CD4-positive, alpha-beta T cell treated with Interferon gamma for 1 hour (primary cell): ENCODE measurements around the gene SYPL1.

ENCODE experiments used
- DNase-seq: peaks from one replicate; pipeline ENCODE4 v3.0.0-alpha.2; 2020

Gene SYPL1

DNA sequence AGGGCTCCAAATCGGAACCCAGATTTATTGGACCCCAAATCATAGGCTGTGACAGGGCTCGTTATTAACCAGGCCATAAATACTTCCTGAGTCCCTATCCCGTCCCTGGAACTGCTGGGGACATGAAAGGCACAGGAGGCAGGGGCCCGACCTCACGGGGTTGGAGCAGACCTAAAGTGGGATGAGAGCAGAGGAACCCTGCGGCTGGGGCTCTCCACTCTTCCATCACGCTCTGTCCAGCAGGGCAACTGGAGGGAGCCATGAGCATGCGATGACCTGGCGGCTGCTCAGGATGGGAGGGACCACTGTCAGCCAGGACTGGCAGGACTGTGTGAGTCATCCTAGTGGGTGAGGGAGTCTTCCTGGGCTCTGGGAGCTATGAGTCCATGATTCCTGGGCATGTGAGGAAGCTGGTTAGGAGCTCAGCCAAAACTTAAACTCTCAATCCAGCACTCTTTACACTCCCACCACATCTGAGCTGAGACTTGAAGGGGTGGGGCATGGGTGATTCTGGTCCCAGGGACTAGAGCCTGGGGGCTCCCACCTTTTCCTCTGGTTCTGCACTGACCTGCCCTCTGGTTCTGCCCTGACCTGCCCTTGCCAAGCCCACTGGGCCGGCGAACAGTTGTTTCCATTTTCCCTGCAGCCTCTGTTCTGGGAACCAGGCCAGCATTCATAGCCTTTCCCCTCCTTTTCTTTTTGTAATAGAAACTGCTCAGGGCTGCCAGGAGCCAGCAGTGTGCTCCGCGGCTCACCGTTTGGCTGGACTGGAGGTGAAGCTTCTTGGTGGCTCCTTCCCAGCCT lies 47.1 kb downstream of the SYPL1 start:
- DNase-seq = no peak

DNA sequence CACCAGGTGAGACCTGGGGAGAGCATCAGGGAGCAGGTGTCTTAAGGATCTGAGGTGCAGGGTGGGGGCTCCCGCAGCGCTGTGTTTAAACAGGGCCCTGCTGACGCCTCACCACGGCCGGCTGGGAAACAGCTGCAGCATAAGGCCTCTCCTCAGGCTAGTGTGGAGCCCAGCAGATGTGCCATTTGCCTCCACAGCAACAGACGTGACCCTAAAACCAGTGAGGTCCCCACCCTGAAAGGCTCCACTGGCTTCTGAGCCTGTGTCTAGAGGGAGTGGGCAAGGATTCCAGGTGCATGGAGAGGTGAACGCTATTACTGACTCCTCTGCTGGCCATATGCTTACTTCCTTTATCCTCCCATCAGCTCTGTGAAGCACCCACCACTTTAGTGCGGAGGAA lies 47.8 kb downstream of the SYPL1 start:
- DNase-seq = no peak

DNA sequence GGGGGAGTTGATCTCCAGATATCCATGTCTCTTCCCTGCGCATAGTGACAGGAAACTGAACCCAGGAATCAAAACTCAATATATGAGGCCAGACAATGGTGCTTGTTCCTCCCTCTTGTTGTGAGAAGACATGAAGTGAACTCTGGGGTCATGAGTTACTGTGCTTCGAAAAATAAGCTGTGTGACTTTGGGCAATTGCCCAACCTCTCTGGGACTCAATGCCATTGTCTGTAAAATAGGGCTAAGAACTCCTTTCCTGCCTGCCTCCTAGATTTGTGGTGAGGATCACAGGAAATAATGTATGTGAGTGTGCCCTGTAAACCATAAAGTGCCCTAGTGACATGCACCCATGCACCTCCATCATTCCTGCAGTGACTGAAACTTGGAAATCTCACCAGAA lies 48.4 kb downstream of the SYPL1 start:
- DNase-seq = no peak

DNA sequence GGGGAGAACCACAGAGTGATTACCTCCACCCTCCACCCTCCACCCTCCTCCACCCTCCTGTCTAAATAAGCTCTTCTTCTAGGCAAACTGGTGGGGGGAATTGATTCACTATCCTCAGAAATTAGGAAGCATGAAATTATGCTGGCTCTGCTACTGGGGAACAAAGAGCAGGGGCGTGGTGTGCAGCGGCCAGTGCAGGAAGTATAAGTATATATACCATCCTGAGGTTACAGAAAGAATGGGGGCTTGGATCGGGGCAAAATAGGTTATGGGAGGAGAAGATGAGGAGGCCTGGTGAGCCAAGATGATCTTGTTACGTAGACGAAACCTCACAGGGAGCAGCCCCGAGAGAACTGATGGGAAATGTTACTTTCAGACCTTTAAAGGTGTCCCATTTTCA lies 49.1 kb downstream of the SYPL1 start:
- no peak for DNase-seq

DNA sequence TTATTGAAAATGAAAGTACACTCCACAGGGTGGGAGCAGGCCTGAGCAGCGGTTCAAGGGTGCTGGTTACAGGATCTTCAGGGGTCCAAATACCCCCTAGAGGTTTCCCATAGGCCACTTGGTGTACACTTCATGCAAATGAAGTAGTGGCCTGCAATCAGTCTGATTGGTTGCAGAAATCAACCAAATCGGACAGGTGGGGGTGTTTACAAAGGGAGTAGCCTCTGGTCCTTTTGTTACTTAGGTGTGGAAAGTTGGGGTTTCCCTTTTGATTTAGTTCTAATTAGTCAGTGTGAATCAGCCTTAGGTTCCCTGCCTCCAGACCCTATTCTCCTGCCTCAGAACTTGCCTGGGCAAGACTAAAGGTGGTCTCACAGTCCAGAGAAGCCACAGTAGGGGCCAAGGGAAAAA lies 49.6 kb downstream of the SYPL1 start:
- DNase-seq = no peak

DNA sequence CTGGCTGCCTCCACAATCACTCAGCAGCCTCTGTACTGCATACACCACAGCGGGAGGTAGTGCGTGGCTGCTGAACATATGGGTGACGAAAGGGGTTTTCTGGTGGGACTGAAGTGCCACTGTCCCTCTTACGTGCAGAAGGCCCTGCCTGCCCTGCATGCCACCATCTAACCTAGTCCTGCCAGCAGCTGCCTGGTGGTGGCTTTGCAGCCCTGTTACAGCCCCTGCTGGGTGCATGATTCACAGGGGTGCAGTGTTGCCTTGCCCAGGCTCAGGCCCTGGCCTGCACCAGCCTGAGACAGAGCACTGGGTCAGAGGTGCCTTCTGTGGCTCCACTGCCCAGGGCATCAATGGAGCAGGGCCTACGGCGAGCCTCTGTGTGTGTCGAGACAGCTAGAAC lies 50.1 kb downstream of the SYPL1 start:
- no peak for DNase-seq

DNA sequence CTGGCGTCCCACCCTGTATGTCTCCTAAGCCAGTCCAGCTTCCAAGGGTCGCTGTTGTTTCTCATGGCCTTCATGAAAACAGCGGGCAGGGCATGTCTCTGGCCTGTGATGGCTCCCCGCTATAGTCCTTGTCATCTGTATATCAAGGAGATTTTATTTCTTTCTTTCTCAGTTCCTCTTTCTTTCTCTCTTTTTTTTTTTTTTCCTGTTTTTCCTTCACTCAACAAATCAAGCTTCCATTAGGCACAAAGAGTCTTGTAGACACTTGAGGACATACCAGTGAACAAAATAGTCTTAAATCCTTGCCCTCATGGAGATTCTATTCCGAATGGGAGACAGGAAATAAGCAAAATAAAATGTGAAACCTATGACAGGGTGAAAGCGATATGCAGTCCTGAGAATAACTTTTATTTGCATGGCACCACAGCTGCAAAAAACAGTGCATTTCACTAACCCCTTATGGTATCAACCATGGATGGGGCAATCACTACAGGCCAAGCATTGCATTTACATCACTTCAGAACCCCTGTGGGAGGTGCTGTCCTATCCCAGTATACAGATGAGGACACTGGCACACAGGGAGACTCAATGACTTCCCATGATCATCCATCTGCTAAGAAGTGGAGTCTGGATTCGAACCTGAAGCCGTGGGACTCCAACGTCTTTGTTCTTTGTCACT lies 50.7 kb downstream of the SYPL1 start:
- no peak for DNase-seq

DNA sequence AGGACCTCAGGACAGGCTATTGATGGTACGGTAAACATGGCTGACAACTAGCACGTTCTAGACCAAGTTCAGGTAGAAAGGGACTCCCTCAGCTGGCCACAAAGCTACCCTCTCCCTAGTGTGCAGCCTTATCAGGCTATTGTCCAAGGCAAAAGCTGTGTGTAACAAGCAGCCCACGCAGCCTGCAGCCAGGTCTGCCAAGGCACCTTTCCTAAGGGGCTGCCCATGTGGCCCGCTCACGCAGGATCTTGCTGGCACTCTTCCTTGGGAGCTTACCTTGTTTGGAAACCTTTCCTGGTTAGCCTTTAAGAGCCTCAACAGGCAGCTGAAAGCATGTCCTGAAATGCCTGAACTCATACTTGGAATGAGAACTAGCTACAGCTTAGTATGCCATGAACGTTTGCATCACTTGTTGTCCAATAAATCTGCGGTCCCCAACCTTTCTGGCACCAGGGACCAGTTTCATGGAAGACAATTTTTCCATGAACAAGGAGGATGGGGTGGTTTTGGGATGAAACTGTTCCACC lies 51.7 kb downstream of the SYPL1 start:
- no peak for DNase-seq

DNA sequence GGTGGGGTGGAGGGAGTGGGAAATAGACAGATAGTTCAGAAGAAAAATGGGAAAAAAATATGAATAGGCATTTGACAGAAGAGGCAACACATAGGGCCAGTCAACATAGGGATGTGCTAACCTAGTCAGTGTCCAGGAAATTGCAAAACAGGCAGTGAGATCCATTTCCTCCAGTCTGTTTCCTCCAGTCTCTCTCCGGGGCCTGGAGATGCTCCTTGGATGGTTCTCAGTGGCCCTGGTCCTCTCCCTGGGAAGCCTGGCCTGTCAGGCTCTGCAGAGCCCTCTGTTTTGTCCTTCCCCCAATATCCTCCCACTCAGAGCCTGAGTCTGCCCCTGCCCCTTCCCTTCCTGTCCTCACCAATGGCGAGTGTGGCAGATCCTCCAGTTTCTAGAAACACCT lies 52.6 kb downstream of the SYPL1 start:
- DNase-seq = no peak

DNA sequence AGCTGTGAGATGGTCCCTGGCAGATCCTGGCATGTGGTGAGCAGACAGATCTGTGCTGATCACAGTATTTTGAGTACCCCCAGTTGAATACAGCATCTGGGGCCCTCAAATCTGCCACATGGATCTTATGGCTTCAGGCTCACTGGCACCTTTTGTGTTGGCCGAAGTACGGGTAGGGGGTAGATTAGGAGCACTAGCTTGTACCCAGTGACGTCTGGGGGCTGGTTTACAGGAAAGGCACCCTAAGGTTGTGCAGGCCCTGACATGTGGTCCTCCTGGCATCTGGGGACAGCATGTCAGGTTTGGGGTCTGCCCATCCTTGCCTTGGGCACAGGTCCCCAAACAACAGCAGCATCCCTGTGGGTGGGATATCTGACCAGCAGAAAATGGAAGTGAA lies 53.2 kb downstream of the SYPL1 start:
- no peak for DNase-seq

DNA sequence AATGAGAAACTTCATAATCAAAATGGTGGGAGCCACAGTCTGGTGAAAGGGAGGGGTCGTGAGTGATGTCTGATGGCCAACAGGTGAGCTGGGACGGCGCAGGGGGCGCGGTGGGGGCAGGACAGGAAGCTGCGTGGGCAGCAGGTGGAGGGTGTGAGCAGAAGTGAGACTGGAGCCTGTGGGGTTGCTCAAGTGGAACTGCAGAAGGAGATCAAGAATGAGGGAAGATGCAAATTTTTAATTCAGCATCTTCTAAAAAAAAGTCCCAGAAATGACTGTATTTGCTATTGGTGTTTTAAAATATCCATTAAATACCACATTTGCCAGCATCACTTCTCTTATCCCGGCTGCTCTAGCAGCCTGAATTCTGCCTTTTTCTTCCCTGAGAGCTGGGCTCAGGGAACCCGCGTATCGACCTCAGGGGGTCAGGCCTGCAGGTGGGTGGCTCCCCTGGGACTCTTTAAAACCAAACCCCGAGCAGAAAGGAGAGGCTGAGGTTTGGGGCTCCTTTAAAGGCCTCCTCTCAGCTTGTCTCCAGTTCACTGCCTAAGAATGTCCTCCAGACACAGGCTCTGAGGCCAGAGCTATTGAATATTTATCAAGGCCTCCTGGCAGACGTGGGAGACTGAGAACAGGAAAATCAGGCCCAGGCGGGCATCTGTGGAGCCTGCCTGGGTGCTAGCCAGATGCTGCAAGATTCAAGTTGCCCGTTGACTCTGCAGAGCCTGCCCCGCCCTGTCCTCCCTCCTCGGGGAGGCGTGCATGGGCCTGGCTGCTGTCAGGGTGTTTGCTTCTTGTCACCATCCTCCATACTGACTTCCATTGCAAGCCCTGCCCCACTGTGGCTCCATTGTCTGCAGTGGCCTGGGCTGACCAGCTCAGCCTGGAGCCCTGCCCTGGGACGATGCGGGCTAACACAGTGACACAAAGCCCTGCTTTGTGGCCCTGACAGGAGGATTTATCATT lies 53.9 kb downstream of the SYPL1 start:
- peak; percentile 81 for DNase-seq

DNA sequence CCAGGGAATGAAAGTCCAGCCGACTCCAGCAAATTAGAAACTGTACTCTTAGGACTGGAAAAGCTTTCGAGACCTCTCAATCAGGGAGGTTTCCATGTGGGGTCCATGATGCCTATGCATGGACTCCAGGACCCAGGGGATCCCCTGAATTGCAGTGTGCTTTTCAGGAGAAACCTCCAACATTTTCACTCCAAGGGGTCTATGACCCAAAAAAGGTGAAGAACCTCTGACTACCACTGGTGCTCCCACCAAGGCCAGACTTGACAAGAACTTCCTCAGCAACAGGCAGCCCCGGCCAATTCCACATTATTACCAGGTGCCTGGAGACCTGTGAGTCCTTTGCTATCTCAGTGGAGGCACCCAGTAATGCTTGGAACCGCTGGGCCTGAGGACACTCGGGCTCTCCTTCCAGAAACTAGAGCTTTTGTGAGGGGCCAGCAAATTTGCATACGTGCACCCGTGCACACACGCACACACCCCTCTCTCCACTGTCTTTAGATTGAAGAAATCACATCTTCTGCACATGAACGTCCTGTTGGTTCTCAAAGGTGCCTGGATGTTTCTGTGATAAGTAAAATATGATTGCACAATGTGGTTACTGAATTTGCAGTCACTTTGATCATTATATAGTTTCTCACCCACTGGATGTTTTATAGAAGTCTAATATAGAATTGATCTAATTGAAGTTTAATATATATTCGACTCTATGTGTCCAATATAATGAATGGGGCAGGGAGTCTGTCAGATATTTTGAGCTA lies 54.7 kb downstream of the SYPL1 start:
- DNase-seq = no peak

DNA sequence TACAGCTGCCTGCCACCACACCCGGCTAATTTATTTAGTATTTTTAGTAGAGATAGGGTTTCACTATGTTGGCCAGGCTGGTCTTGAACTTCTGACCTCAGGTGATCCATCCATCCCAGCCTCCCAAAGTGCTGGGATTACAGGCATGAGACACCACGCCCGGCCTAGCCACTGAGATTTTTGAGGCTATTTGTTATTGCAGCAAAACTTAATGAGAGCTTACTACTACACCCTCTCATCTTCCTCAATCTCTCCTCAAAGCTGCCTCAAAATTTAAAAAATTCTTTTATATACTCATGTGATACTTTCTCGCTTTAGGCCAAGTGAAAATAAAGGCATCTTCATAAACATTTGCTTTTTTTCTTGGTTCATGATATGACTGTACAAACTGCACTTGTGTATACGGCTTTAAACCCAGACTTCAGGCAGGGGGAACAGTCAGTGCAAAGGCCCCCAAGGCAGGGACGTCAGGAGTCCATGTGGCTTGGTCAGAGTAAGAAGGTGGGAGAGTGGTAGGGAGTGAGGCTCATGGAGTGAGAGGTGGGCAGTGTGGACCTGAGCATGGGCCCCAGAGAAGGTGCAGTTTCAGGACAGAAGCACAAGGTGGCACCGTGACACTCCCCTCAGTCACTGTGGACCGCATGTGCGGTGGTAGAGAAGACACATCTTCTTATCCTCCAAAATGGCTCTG lies 55.5 kb downstream of the SYPL1 start:
- peak; percentile 67 for DNase-seq

DNA sequence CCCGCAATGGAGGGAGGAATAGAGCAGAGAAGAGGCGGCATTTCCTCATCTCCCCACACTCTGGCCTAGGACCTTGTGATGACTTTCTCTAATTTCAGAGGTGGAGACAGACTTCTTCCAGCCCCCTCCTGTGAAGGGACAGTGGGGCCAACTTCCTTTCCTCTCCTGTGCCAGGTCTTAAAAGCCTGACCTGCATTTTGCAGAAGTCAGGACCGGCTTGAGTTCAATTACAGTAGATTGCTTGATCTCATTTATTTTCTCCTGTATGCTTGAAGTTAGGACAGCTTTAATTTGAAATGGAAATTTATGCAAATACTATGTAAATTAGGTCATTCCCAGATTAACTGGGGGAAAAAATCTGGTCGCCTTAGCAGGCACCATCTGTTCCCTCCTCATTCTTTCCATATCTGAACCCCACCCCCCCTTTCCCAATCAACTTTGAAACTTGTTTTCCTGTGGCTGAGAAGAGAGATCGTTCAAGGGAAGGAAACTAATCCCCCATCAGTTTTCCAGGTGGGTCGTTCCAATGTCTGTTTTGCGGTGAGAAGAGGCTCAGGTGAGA lies 57.1 kb downstream of the SYPL1 start:
- DNase-seq = no peak

DNA sequence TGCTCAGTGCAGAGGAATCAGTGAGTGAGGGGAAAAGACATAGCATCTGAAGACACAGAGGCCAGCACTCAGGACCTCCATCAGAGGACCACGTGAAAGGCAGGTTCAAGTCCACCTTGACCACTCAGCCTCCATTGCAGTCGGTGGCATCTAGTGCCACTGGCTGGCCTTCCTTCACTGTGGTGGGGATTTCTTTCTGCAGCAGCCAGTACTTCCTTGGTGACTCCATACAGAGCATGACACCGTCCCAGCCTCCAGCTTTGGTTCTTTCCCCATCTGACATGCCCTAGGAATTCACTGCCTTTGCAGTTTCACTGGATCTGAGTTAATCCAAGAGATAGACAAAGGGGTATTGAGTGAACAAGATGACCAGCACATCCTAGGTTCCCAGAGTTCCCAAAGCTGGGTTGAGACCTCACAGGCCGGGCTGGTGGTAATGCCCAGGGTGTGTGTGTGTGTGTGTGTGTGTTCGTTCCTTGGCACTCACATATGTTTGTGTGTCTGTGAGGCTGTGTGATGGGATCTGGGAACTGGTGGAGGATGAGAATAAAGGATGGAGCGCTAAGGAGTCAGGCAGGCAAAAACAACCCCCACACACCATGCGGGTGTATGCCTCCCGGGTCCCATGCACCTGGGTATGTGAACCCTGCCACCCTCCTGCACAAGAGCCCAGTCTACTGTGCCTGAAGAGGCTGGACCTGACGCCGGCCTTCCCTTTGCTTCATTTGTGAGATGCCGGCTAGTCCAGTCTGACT lies 57.8 kb downstream of the SYPL1 start:
- DNase-seq = no peak

DNA sequence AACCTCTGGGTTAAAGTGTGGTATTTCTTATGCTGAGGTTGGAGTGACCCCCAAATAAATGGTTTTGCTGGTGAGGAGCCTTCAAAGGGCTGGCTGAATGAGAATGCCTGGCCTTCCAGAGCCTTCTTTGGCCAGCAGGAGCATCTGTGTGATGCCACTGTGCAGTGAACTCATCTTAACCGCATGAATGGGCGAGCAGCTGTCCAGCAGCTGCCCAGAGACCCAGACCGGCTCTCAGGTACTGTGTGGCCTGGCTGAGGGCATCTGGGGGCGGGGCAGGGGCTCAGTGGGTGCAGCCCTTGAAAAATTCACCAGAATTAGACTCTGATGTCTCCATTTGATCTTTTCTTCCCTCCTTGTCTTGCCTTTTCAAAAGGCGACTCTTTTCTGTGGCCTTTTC lies 59.0 kb downstream of the SYPL1 start:
- DNase-seq = no peak

DNA sequence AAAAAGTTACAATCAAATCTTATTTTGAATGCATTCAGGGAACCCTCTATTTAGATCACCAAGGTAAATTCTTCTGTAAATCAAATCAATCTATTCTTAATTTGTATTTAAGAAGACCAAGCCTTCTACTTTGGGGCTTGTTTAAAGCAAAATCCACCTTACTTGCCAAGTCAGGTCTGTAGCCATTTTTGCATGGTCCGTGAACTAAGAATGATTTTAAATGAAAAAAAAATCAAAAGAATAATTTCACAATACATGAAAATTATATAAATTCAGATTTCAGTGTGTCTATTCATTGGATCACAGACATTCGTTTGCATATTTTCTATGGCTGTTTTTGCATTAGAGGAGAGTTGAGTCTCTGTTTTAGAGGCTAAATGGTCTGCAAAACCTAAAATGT lies 59.4 kb downstream of the SYPL1 start:
- DNase-seq = no peak

DNA sequence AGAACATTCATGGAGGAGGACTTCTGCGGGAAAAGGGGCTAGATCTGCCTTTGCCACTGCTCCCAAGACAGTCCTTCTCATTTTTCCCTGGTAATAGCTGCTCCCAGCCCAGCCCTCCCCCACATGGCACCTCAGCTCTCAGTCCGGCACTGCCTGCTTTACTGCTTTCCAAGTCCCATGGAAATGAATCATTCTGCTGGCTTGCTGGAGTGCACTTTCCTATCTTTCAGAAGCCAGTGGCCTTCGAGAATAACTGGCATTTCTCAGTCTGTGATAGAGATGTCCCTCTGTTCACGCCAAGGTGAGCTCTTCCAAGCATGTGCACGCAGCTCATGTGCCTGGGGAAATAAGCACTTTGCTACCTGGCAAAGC lies 61.4 kb downstream of the SYPL1 start:
- no peak for DNase-seq

DNA sequence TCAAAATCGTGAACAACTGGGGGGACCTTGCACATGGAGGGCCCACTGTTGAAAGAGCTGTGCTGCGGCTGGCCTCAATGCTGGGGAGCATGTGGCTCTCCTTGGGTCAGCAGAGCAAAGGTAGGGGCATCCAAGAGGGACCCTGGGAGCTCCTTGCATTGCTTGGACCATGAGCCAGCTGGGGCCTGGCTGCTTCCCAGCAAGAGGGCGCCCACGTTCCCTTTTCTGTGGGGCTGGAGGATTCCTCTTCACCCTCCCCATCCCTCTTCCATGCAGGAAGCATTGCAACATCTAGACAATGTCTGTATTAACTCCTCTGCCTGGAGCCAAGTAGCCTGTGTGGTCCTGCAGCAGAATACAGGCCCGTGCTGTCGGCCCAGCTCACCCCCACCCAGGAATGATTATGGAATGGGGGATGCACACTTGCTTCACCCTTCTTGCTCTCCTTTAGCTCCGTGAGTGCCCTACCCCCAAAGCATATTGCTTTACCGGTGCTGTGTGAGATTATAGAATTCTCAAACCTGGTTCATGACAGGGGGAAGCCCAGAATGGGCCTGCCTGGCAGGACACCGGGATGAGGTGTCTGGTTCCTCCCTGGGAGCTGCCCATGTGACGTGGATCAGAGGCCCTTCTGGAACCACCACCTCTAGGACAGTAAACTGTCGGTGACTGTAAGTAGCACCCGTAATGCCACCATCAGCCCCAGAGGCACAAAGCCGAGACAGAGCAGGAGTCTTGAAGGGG lies 61.9 kb downstream of the SYPL1 start:
- DNase-seq = no peak

DNA sequence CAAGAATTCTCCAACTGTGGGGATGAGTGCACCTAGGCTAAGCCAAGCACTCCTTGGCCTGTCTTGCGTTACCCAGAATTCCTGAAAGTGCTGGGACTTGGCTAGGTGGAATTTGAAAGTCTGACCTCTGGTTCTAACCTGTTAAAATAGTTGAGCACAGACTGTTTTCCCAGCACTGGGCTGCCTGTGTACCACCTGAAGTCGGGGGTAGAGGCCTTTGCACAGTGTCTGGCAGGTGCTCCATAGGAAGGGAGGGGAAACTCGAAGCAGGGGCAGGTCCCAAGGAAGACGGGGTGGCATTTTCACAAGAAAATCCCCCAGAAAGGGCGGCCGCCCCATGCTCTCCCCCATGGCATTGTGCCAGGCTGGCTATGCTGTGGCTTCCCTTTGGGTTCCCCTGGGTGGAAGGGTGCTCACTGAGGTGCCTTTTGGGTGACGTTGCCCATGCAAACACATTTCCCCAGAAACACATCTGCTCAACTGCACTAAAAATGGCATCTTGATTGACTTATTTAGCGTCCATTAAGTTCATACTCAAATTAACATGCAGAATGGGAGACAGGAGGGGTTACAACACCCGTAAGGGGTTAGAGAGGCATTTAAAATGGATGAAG lies 62.9 kb downstream of the SYPL1 start:
- peak; percentile 31 for DNase-seq
